CD4-positive, alpha-beta memory T cell (primary cell): Measurements from ENCODE around the gene SPDEF. TPM values are rescaled to one million over a fixed set of nuclear protein-coding genes. Genes with fewer than 3 reads are reported as not detected.

Source experiments
- CTCF ChIA-PET: fragments of 350-600 bp; sonication (Branson Sonifier 250); formaldehyde crosslinking; loops from one replicate; lab custom pipeline; 2021; ENCODE audit warnings: inconsistent platforms; ENCODE audit not compliant: partially characterized antibody; lab: Charles Lee
- POLR2A ChIA-PET: fragments of 350-600 bp; sonication (Branson Sonifier 250); formaldehyde crosslinking; loops from one replicate; lab custom pipeline; 2021; ENCODE audit not compliant: partially characterized antibody; lab: Charles Lee
- DNase-seq, 5 donors: peaks; one replicate each; pipeline versions ENCODE4 v3.0.0 to v3.0.0-alpha.2; 2020 to 2022; ENCODE audit warnings: mixed read lengths in 1 of 5
- H3K27ac ChIP-seq: one replicate; pipeline ENCODE4 v1.7.0; 2013; ENCODE audit warnings: low read depth, low read length
- H3K27me3 ChIP-seq: 2 replicates; pipeline ENCODE4 v1.7.0; 2013; ENCODE audit warnings: mild to moderate bottlenecking, low read length, moderate library complexity; ENCODE audit not compliant: insufficient read depth
- H3K36me3 ChIP-seq: 2 replicates; pipeline ENCODE4 v1.7.0; 2013; ENCODE audit warnings: mild to moderate bottlenecking, low read length, moderate library complexity; ENCODE audit not compliant: insufficient read depth
- H3K4me1 ChIP-seq: 2 replicates; pipeline ENCODE4 v1.7.0; 2013; ENCODE audit warnings: mild to moderate bottlenecking, low read length, moderate library complexity; ENCODE audit not compliant: insufficient read depth
- H3K4me3 ChIP-seq, 2 donors: one replicate each; pipeline ENCODE4 v1.7.0; 2013; ENCODE audit warnings: low read length in 2 of 2, mild to moderate bottlenecking in 1 of 2
- H3K9me3 ChIP-seq, 2 donors: one replicate each; pipeline ENCODE4 v1.7.0; 2013; ENCODE audit warnings: low read length in 2 of 2, control low read depth in 1 of 2; ENCODE audit not compliant: control insufficient read depth in 1 of 2
- H3K27ac Mint-ChIP-seq, 7 donors: one replicate each; pipeline ENCODE4 v1.8.0; 2020 to 2021; ENCODE audit warnings: mixed read lengths in 7 of 7, mild to moderate bottlenecking in 6 of 7, inconsistent platforms in 3 of 7, moderate library complexity in 3 of 7
- H3K27me3 Mint-ChIP-seq, 2 donors: one replicate each; pipeline ENCODE4 v1.8.0; 2020 to 2021; ENCODE audit warnings: mixed read lengths in 2 of 2
- H3K36me3 Mint-ChIP-seq, 2 donors: one replicate each; pipeline ENCODE4 v1.8.0; 2020 to 2021; ENCODE audit warnings: mixed read lengths in 2 of 2, inconsistent platforms in 1 of 2, mild to moderate bottlenecking in 1 of 2
- H3K4me1 Mint-ChIP-seq, 4 donors: one replicate each; pipeline ENCODE4 v1.8.0; 2020 to 2021; ENCODE audit warnings: mixed read lengths in 4 of 4, mild to moderate bottlenecking in 1 of 4
- H3K4me3 Mint-ChIP-seq, 8 donors: one replicate each; pipeline ENCODE4 v1.8.0; 2020 to 2021; ENCODE audit warnings: mixed read lengths in 8 of 8, mild to moderate bottlenecking in 7 of 8, moderate library complexity in 6 of 8, inconsistent platforms in 3 of 8
- H3K9me3 Mint-ChIP-seq, 8 donors: one replicate each; pipeline ENCODE4 v1.8.0; 2020 to 2021; ENCODE audit warnings: mixed read lengths in 8 of 8, mild to moderate bottlenecking in 5 of 8, inconsistent platforms in 3 of 8, moderate library complexity in 1 of 8
- intact Hi-C: fragments of 100-400 bp; cut with micrococcal nuclease; formaldehyde crosslinking; loops from one replicate; pipeline ENCODE4 v1.15.1; 2023
- polyA plus RNA-seq, 2 donors: library from polyadenylated mRNA; unstranded; fragments of 300-500 nt; fragmentation: Illumina TruSeq; gene quantifications; one replicate each; pipeline ENCODE4 v1.2.3, GENCODE V29; 2021
- total RNA-seq, 2 experiments: library from RNA; stranded (reverse); gene quantifications; one replicate each; pipeline ENCODE4 v1.2.3, GENCODE V29; 2021

Gene SPDEF
- total and polyA plus RNA-seq, 4 experiments from 2014 or later = not detected

DNA sequence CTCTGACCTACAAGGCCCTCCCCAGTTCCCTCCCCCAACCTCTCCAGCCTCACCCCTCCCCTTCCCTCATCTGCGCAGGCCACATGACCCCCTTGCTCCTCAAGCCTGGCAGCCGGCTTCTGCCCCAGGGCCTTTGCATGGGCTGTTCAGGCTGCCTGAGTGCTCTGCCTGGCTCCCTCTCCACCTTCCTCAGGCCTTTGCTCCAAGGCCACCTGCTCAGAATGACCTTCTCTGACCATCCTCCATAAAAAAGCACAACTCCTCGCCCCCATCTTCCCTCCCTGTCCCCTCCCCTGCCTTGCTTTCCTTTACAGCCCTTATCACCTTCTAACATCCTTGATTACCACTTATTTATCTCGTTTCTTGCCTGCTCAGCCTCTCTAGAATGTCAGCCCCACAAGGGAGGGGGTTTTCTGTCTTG lies 38.7 kb downstream of the SPDEF start:
- ChIA-PET POLR2A (no interaction called here), CTCF (interaction anchor here (1.0 kb wide), 1 partner anchor 179 kb away, joined by 3 read pairs; the partner anchor contains the start of gene ILRUN)
- H3K9me3 Mint-ChIP-seq = no peaks in the 10 kb centered on the region
- H3K36me3 Mint-ChIP-seq = no peaks in the 10 kb centered on the region
- Histone ChIP-seq H3K9me3 (no peaks in the 10 kb centered on the region), H3K4me3 (no peak overlapping the region), H3K27me3 (no peaks in the 10 kb centered on the region), H3K4me1 (no peaks in the 10 kb centered on the region), H3K36me3 (no peaks in the 10 kb centered on the region), H3K27ac (no peak overlapping the region)
- intact Hi-C loops = no loop called here
- no peak overlapping the region for H3K4me3 Mint-ChIP-seq
- H3K4me1 Mint-ChIP-seq = peaks cover 0 to 4% (median under 1%) of the 10 kb centered on the region in 4 donors
- peaks cover 5 to 8% of the 10 kb centered on the region in 2 donors for H3K27me3 Mint-ChIP-seq
- no peak overlapping the region for H3K27ac Mint-ChIP-seq
- DNase-seq = no peak

DNA sequence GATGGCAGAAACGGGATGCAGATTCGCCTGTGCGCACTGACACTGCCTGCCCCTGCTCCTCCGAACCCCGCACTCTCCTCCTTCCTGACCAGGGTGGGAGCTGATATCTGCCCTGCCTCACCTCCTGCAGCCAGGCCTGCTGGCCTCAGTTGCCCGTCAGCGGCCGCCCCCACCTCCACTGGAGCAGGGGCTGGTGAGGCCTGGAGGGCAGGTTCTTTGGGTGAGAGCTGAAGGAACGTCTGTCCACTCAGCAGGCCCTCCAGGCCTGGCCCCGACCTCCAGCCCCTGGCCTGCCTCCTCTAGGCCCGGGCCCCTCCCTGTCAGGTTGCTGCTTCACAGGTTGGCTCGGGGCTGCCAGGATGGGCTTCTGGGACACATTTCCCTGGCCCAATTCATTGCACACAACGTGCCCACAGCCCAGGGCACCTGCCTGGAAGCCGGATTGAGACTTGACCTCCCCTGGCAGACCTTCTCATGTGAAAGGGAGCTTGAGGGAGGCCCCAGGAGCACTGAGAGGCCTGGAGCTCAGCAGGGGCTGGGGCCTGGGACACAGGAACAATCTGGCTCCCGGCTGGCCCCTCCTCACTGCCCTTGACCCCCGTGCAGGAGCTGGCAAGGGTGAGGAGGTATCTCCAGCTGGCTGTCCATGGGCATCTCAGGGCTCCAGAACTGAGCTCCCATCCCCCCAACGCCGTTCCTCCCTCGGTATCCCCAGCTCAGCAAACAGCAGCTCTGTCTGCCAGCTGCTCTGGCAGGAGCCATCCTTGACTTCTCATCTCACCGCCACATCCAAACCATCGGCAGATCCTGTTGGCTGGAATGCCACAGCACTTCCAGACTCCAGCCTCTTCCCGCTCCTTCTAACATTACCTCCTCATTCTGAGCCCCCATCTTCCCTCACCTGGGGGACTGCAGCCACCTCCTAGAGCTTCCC lies 39.5 kb downstream of the SPDEF start:
- H3K4me3 ChIP-seq = no peak overlapping the region
- no peaks in the 10 kb centered on the region for H3K27me3 ChIP-seq
- Mint-ChIP-seq H3K4me1 (peaks cover 0 to 4% (median under 1%) of the 10 kb centered on the region in 4 donors), H3K4me3 (peak overlapping the region in 1 of 8 donors; percentile 64), H3K9me3 (no peaks in the 10 kb centered on the region), H3K36me3 (no peaks in the 10 kb centered on the region), H3K27me3 (peaks cover 7 to 8% of the 10 kb centered on the region in 2 donors), H3K27ac (no peak overlapping the region)
- no peaks in the 10 kb centered on the region for H3K4me1 ChIP-seq
- ChIA-PET POLR2A (no interaction called here), CTCF (interaction anchor here (1.0 kb wide), 1 partner anchor 180 kb away, joined by 3 read pairs; the partner anchor contains the start of gene ILRUN)
- no peaks in the 10 kb centered on the region for H3K9me3 ChIP-seq
- intact Hi-C loops = no loop called here
- no peak overlapping the region for H3K27ac ChIP-seq
- H3K36me3 ChIP-seq = no peaks in the 10 kb centered on the region
- DNase-seq = no peak

DNA sequence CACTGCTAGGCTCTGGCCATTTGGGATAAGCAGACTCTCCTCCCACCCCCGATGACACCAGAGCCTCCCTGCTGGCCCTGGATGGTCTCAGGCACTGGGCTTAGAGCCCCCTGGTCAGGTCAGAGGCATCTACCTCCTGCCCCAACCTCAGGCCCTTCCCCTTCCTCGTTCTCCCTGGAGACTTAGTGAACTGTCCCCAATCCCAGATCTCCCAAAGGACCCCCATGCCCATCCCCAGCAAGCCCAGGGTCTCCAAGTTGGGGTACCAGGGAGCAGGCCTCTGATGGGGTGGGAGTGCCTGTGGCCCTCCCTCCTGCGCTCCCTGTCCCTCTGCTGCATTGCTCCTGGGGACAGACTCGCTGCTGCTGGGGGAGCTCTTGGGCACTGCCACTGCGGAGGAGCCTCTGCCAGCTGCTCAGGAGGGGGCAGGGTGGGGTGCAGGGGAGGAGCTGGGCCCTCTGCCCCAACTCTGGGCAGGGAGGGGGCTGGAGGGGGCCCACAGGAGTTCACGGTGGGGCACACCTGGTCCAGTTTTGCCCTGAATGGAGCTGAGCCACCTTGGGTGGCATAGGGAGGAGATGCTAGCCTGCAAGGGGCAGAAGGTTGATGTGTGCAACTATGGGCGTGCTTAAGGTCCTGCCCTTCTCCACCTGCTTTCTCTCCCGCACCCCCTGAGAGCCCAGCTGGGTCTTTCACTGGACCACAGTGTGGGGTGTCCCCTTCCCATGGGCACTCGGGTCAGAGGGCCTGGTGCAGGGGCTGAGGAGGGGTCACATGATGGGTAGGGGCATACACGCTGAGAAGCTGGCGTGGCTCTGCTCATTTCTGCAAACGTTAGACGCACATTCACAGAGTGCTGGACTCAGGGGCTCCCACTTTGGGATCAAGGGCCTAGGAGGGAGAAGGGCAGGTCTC lies 40.4 kb downstream of the SPDEF start:
- no peaks in the 10 kb centered on the region for H3K36me3 Mint-ChIP-seq
- H3K27me3 Mint-ChIP-seq = peaks cover 7 to 8% of the 10 kb centered on the region in 2 donors
- H3K4me1 ChIP-seq = no peaks in the 10 kb centered on the region
- POLR2A ChIA-PET = no interaction called here
- H3K9me3 Mint-ChIP-seq = no peaks in the 10 kb centered on the region
- no peak for DNase-seq
- CTCF ChIA-PET = no interaction called here
- H3K36me3 ChIP-seq = no peaks in the 10 kb centered on the region
- no peaks in the 10 kb centered on the region for H3K27me3 ChIP-seq
- H3K4me3 Mint-ChIP-seq = no peak overlapping the region
- intact Hi-C loops = no loop called here
- no peaks in the 10 kb centered on the region for H3K9me3 ChIP-seq
- H3K4me1 Mint-ChIP-seq = no peaks in the 10 kb centered on the region
- no peak overlapping the region for H3K4me3 ChIP-seq
- H3K27ac Mint-ChIP-seq = no peak overlapping the region
- H3K27ac ChIP-seq = no peak overlapping the region

DNA sequence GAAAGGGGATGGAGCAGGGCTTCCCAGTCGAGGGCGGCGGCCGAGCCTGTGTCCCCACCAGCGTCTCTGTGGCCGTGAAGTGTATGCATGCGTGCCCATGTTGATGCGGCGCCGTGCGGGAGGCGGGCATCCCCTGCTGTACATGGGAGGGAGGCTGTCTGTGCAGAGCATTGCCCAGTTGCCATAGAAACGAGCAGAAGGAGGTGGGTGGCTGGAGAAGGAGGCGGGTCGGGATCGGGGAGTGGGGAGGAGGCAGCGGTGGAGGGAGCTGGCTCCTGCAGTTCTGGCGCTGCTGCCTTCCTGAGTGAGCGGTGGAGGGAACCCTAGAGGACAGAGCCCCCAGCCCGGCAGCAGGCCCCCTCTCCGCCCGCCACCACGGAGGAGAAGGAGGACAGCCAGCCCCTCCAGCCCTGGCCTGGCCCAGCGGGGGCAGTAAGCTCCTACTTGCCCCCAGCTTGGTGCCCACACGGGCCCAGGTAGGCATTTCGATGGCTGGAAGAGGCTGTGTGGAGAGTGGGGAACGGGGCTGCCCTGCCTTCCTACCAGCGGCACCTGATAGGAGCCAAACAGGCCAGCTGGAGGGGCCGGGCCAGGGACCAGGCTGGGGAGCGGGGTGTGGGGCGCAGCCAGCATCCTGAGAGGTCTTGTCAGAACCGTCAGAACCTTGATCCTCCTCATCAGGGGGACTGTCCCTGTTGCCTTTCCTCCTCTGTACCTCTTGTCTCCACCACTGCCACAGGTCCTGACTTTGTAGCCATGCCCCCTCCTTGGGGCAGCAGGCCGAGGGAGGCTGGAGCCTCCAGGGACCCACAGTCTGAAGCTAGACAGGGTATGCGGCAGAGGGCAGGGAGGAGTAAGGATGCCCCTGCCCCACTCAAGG lies 41.3 kb downstream of the SPDEF start:
- peaks cover 7 to 10% of the 10 kb centered on the region in 2 donors for H3K27me3 Mint-ChIP-seq
- no peaks in the 10 kb centered on the region for H3K36me3 Mint-ChIP-seq
- POLR2A ChIA-PET = no interaction called here
- no peaks in the 10 kb centered on the region for H3K36me3 ChIP-seq
- H3K9me3 Mint-ChIP-seq = peaks cover 0 to 5% (median 1%) of the 10 kb centered on the region in 8 donors
- no peaks in the 10 kb centered on the region for H3K27me3 ChIP-seq
- no peak for DNase-seq
- no peak overlapping the region for H3K27ac ChIP-seq
- intact Hi-C loops = no loop called here
- H3K4me1 ChIP-seq = no peaks in the 10 kb centered on the region
- no peak overlapping the region for H3K4me3 Mint-ChIP-seq
- no peak overlapping the region for H3K27ac Mint-ChIP-seq
- no peak overlapping the region for H3K4me3 ChIP-seq
- CTCF ChIA-PET = no interaction called here
- no peaks in the 10 kb centered on the region for H3K9me3 ChIP-seq
- no peaks in the 10 kb centered on the region for H3K4me1 Mint-ChIP-seq

DNA sequence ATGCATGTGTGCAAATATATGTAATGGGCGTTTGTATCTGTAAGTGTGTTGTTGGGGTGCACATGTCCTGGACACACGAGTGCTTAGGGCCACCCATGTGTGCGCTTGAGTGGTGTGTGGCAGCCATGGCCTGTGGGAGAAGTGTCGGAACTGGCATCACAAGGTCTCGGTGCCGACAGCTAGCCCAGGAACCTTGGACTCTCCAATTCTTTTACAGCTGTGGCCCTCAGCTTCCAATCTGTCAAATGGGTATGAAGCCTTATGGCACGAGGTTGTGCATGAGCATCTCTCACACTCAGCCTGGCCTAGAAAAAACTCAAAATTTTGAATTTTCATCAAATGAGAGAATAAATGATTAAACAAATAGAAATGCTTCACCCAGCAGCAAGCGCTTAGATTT lies 42.0 kb downstream of the SPDEF start:
- Histone ChIP-seq H3K4me1 (no peaks in the 10 kb centered on the region), H3K4me3 (no peak overlapping the region), H3K9me3 (no peaks in the 10 kb centered on the region), H3K27me3 (no peaks in the 10 kb centered on the region), H3K27ac (no peak overlapping the region), H3K36me3 (no peaks in the 10 kb centered on the region)
- H3K27me3 Mint-ChIP-seq = peaks cover 7 to 10% of the 10 kb centered on the region in 2 donors
- DNase-seq = no peak
- CTCF ChIA-PET = no interaction called here
- no peak overlapping the region for H3K27ac Mint-ChIP-seq
- peaks cover 0 to 5% (median 1%) of the 10 kb centered on the region in 8 donors for H3K9me3 Mint-ChIP-seq
- intact Hi-C loops = no loop called here
- H3K36me3 Mint-ChIP-seq = no peaks in the 10 kb centered on the region
- POLR2A ChIA-PET = no interaction called here
- no peak overlapping the region for H3K4me3 Mint-ChIP-seq
- H3K4me1 Mint-ChIP-seq = no peaks in the 10 kb centered on the region

DNA sequence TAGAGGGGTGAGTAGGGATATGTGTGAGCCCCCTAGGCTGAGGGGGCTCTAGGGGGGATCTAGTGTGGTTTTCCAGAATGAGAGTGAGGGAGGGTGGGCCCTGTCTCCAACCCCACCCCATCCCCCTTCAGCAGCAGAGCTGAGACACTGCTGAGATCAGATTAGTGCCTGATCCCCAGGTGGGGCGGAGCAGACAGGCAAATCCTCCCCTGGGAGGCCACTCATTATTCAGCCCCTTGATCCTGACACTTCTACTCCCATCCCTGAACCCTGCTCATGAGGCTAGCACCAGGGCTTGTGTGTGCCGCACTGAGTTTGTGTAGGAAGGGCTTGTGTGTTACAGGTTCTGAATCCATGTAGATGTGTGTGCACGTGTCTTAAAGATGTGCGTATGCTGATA lies 42.5 kb downstream of the SPDEF start:
- Mint-ChIP-seq H3K4me3 (no peak overlapping the region), H3K4me1 (no peaks in the 10 kb centered on the region), H3K27me3 (peaks cover 9 to 10% of the 10 kb centered on the region in 2 donors), H3K36me3 (no peaks in the 10 kb centered on the region), H3K9me3 (peaks cover 0 to 7% (median 1%) of the 10 kb centered on the region in 8 donors), H3K27ac (no peak overlapping the region)
- Histone ChIP-seq H3K4me3 (no peak overlapping the region), H3K36me3 (no peaks in the 10 kb centered on the region), H3K27ac (no peak overlapping the region), H3K9me3 (no peaks in the 10 kb centered on the region), H3K4me1 (no peaks in the 10 kb centered on the region), H3K27me3 (no peaks in the 10 kb centered on the region)
- no peak for DNase-seq
- ChIA-PET POLR2A (no interaction called here), CTCF (no interaction called here)
- intact Hi-C loops = no loop called here
